Right cardiac atrium (tissue), 5 donors: ENCODE measurements around the gene EHD3. TPM values are rescaled to one million over a fixed set of nuclear protein-coding genes. Genes with fewer than 3 reads are reported as not detected.
A peak's percentile ranks its signal among the peaks of the same experiment; 100 is the strongest.

ENCODE experiments used
- ATAC-seq, 2 donors: fragments of 200-7000 bp; cut with Tn5 transposase; one replicate each; pipeline versions ENCODE4 v1.8.0 to v1.9.1; 2020; ENCODE audit warnings: moderate library complexity in 2 of 2, mild to moderate bottlenecking in 1 of 2
- DNase-seq, 3 donors: peaks; one replicate each; pipeline ENCODE4 v3.0.0-alpha.2; 2020
- H3K27ac ChIP-seq: one replicate; pipeline ENCODE4 v1.5.1; 2013; ENCODE audit warnings: mild to moderate bottlenecking, low read length, control low read depth, moderate library complexity
- H3K27me3 ChIP-seq: one replicate; pipeline ENCODE4 v1.6.1; 2013; ENCODE audit not compliant: control insufficient read depth, insufficient read depth
- H3K4me1 ChIP-seq: one replicate; pipeline ENCODE4 v1.6.1; 2013; ENCODE audit warnings: low read length; ENCODE audit not compliant: control insufficient read depth, insufficient read depth
- H3K4me3 ChIP-seq: one replicate; pipeline ENCODE4 v1.5.1; 2013; ENCODE audit warnings: low read length, control low read depth
- H3K9me3 ChIP-seq: one replicate; pipeline ENCODE4 v1.6.1; 2013; ENCODE audit warnings: low read length; ENCODE audit not compliant: control insufficient read depth
- WGBS: extraction: QIAGEN DNeasy Blood & Tissue Kit; methylation state at CpG from one replicate; pipeline ENCODE4 v1.1.7; 2013; 5-methylcytosine and 5-hydroxymethylcytosine counted together
- intact Hi-C, 4 donors: fragments of 100-400 bp; cut with DNase I; formaldehyde crosslinking; loops; one replicate each; pipeline versions ENCODE4 v1.11.0 to v1.14.0; 2022 to 2023
- polyA plus RNA-seq: library from polyadenylated mRNA; stranded (reverse); fragments of 200-250 nt; gene quantifications from one replicate; pipeline ENCODE4 v1.2.3, GENCODE V29; 2013
- total RNA-seq, 4 donors: library from RNA; stranded (reverse); fragmentation: NEBNext Ultra II Directional; extraction: Animal tissue kit (Norgen Biotek cat#: 25700); gene quantifications; one replicate each; pipeline ENCODE4 v1.2.1, GENCODE V29; 2021
- donor health status: healthy with polysubstance abuse.
- donor health status: DM: no; HTN: yes; CAD: no.
- donor health status: DM: no; HTN: no; CAD: no.
- donor health status: DM: no; HTN: yes; CAD: no; lungs with severe emphysema.
- donor health status: DM: yes; HTN: yes; CAD: no.

EHD3 gene
- total and polyA plus RNA-seq, 5 donors: 7.4 to 13.3 (median 10.4) TPM

DNA sequence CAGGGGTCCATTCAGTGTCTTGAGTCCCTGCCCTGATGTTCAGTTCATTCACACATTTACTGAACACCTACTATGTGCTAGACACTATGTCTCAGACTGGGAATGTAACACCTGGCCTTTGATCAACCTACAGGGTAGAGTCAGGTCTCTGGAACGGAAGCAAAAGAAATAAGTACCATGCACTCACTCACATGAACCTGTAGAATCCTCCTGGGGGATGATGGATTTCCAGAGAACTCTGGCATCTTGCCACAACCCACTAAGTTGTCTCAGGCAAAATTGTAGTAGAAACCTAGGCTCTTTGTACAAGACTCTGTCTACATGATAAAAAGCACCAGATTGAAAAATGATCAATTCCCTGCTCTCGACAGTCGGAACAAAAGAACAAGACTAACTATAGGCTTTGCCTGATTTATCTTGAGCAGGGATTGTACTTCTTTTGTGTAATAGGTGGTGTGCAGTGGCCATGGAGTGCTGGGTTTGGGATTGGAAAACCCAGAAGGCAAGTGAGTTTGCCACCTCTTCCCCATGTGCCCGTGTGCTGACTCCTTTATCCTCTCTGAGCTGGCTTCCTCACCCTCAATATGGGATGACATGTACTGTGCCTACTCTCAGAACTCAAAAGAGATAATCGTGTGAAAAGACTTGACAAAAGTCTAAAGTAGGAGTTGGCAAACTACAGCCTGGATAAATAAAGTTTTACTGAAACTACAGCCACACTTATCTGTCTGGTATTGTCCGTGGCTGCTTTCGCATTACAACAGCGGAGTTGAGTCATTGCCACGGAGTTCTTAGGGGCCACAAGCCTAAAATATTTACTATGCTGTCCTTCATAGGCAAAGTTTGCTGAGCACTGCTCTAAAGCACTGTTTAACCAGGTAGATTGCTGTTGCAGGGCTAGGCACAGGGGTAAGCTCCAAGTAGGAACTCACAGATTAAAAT, 21.0 kb upstream of the EHD3 start:
- Histone ChIP-seq H3K4me3 (no peak overlapping the region), H3K4me1 (no peaks in the 10 kb centered on the region), H3K27ac (no peak overlapping the region), H3K9me3 (no peaks in the 10 kb centered on the region), H3K27me3 (no peaks in the 10 kb centered on the region)
- intact Hi-C loops: no loop called here
- ATAC-seq (peak in 1 of 2 donors; percentile 45), DNase-seq (no peak)
- 67% methylated on average over 9 of the region's 9 CpGs for WGBS

GRCh38 chr2:31213601-31214443, 20.1 kb upstream of the EHD3 start:
- intact Hi-C loops: no loop called here
- WGBS: 8% methylated on average over 4 of the region's 4 CpGs

DNA sequence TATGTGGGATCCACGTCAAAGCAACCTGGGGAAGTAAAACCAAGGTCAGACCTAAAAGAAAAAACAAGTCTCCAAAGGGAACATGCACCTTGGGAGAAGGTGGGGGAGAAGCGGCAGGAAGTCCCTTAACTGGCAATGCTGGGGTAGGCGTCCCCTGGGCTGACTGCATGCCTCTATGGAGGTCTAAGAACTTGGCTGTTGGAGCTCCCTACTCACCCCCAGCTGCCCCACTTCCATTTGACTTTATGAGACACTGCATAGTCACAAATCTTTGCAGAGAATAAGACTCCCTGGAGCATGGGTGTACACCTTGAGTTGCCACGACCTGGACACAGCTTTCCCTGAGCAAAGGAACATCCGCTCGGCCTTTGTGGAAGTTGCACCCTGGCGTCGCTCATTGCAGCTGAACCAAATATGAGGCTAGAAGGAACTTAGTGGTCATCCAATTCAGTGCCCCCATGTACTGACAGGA, 19.5 kb upstream of the EHD3 start:
- ATAC-seq (no peak), DNase-seq (no peak)
- no peaks in the 10 kb centered on the region for H3K27me3 ChIP-seq
- H3K9me3 ChIP-seq: no peaks in the 10 kb centered on the region
- no peak overlapping the region for H3K4me3 ChIP-seq
- H3K4me1 ChIP-seq: no peaks in the 10 kb centered on the region
- WGBS: 90% methylated on average over 8 of the region's 8 CpGs
- intact Hi-C loops: no loop called here
- H3K27ac ChIP-seq: no peak overlapping the region

More at GRCh38 chr2:31213601-31214443, 20.1 kb upstream of the EHD3 start:
- Histone ChIP-seq H3K27ac (no peak overlapping the region), H3K4me3 (no peak overlapping the region), H3K4me1 (no peaks in the 10 kb centered on the region), H3K9me3 (no peaks in the 10 kb centered on the region), H3K27me3 (no peaks in the 10 kb centered on the region)
- DNase-seq (no peak), ATAC-seq (no peak)

- no peak for DNase-seq
- WGBS: 54% methylated on average over 5 of the region's 5 CpGs
- intact Hi-C loops: no loop called here
Measured at GRCh38 chr2:31216734-31217133, 17.2 kb upstream of the EHD3 start.

DNA sequence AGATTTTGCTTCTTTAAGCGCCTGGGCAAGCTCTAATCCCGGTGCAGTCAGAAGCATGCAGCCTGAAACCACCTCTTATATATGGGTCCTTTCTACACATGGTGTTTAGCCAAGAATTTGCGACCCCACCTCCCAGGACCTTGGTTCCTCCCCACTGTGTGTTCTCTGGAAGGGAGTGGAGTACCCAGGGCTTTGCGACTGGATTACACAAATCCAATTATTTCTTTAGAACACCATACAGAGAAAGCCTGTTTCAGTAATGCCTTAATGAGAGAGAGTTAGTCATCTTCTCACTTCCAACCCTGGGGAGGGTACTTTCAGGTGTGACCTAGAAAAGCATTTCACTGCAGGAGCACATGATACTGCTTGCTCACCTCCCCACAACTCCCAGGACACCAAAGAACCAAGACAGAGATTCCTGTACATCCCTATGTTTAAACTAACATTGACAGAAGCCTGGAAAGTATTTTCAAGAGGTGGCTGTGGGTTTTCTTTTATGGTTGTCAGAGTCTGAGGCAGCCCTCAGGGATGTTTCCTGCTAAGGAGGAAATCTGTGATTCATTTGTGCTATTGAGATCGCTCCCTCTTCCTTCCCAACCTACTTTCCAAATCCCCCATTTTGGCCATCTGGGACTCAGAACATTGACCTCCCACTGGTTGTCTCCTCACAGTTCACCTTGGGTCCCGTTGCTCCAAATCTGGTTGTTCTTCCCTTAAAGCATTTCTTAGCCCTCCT, 16.3 kb upstream of the EHD3 start, which contains the start of gene CAPN14:
TSS of gene CAPN14 (minus strand) at position 51 of the 736 bp plus-strand sequence. CDS start 12,068 bp downstream, outside the sequence.
- Histone ChIP-seq H3K27ac (no peak within 1 kb of the TSS), H3K27me3 (no peaks in the 10 kb centered on the region), H3K4me3 (no peak within 1 kb of the TSS), H3K9me3 (no peaks in the 10 kb centered on the region), H3K4me1 (no peaks in the 10 kb centered on the region)
- ATAC-seq (no peak), DNase-seq (no peak)
- 70% methylated on average over 6 of the region's 6 CpGs for WGBS
- intact Hi-C loops: no loop called here

More at GRCh38 chr2:31216734-31217133, 17.2 kb upstream of the EHD3 start:
- ATAC-seq: no peak
- Histone ChIP-seq H3K4me1 (no peaks in the 10 kb centered on the region), H3K27me3 (no peaks in the 10 kb centered on the region), H3K9me3 (no peaks in the 10 kb centered on the region), H3K27ac (no peak overlapping the region), H3K4me3 (no peak overlapping the region)

GRCh38 chr2:31219131-31219969, 14.6 kb upstream of the EHD3 start:
- no peaks in the 10 kb centered on the region for H3K27me3 ChIP-seq
- WGBS: 60% methylated on average over 11 of the region's 11 CpGs
- intact Hi-C loops: no loop called here
- ATAC-seq (no peak), DNase-seq (no peak)
- H3K27ac ChIP-seq: no peak overlapping the region
- H3K9me3 ChIP-seq: no peaks in the 10 kb centered on the region
- no peaks in the 10 kb centered on the region for H3K4me1 ChIP-seq
- H3K4me3 ChIP-seq: no peak overlapping the region

- Histone ChIP-seq H3K9me3 (no peaks in the 10 kb centered on the region), H3K27ac (no peak overlapping the region), H3K4me3 (no peak overlapping the region), H3K27me3 (no peaks in the 10 kb centered on the region), H3K4me1 (no peaks in the 10 kb centered on the region)
- intact Hi-C loops: no loop called here
- 70% methylated on average over 6 of the region's 6 CpGs for WGBS
- ATAC-seq: no peak
- DNase-seq: no peak
Measured at GRCh38 chr2:31221544-31221943, 12.4 kb upstream of the EHD3 start.

DNA sequence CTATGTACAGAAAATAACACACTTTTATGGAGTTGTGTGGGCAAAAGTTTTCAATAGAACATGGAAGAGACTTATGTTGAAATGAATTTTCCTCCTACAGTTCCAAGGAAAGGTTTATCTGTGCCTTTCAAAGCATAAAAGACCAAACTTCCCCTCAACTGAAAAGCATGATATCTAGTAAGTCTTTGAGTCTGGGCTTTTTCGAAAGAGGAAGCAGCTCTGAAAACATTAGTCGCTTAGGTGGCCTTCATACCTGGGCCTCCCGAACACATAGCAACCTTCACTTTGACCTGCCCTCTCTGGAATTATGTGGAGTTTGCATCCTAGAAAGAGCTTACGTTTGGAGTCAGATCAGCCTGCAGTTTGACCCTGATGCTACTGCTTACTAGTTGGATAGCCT, 11.9 kb upstream of the EHD3 start:
- WGBS: 78% methylated on average over 4 of the region's 4 CpGs
- no peak for DNase-seq
- intact Hi-C loops: no loop called here
- Histone ChIP-seq H3K4me3 (no peak overlapping the region), H3K9me3 (no peaks in the 10 kb centered on the region), H3K4me1 (no peaks in the 10 kb centered on the region), H3K27me3 (no peaks in the 10 kb centered on the region), H3K27ac (no peak overlapping the region)
- ATAC-seq: no peak

DNA sequence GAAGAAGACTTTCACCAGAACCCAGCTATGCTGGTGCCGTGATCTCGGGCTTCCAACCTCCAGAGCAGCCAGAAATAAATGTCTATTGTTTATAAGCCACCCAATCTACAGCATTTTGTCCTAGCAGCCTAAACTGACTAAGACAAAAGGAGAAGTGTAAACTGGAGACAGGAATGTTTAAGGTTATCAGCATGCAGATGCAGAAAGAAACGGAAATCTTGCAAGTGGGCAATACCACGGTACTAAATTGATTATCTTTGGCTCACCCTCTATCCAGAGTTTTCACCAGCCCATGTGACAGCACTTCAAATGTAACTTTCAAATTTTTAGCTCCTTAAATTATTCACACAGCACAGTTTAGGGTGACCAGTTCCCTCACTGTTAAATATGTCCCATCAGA, 10.9 kb upstream of the EHD3 start:
- no peaks in the 10 kb centered on the region for H3K27me3 ChIP-seq
- DNase-seq (no peak), ATAC-seq (no peak)
- H3K4me1 ChIP-seq: no peaks in the 10 kb centered on the region
- H3K9me3 ChIP-seq: no peaks in the 10 kb centered on the region
- 64% methylated on average over 4 of the region's 4 CpGs for WGBS
- intact Hi-C loops: no loop called here
- no peak overlapping the region for H3K27ac ChIP-seq
- no peak overlapping the region for H3K4me3 ChIP-seq

DNA sequence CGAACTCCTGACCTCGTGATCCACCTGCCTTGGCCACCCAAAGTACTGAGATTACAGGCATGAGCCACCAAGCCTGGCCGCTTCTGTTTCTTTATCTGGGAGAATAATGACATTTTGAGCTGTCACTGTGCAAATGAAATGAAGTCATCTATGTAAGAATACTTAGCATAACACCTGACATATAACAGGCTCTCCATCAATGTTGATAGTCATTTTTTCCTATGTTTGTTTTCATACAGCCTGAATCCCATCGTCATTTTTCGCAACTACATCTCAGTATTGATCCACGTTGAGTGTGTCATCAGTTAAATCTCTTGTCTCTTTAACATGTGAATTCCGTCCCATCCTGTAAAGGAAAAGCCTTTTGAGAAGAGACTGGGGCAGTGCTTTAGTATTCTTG, 10.2 kb upstream of the EHD3 start:
- H3K4me3 ChIP-seq: no peak overlapping the region
- no peak overlapping the region for H3K27ac ChIP-seq
- no peaks in the 10 kb centered on the region for H3K27me3 ChIP-seq
- no peaks in the 10 kb centered on the region for H3K4me1 ChIP-seq
- DNase-seq (no peak), ATAC-seq (no peak)
- WGBS: 92% methylated on average over 7 of the region's 7 CpGs
- no peaks in the 10 kb centered on the region for H3K9me3 ChIP-seq
- intact Hi-C loops: no loop called here
